HG03159 (cell line): Measurements from ENCODE around the gene PPP2R2B.

Experiments
- ATAC-seq: cut with Tn5 transposase; IDR thresholded peaks from one replicate; pipeline ENCODE4 v1.9.1; 2021; ENCODE audit warnings: mild to moderate bottlenecking, moderate library complexity; ENCODE audit not compliant: unreplicated experiment

The PPP2R2B gene

DNA sequence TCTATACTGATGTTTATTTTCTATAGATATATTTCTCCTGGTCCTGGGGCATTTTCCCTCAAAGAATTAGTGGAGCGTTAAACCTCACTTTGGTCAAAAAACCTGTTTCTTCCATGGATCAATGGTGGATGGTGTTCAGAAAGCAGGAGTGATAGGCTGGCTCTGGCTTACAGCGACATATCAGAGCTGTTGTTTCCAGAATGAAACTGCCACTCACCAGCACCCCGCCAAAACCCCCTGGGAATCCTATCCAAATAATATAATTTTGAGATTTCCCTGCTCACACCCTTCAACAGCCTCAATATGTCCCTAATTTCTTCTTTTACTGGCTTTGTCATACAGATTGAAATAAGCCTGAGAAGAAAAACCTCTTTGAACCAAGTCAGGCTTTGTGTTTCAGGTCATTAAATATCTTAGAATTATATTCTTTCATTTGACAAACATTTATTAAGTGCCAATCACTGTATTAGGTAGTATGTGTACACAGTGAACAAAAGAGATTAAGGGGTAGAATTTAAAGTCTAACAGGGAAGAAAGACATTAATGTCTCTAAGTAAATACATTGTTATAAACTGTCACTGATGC lies 218.1 kb downstream of the PPP2R2B start:
- ATAC-seq: no peak

DNA sequence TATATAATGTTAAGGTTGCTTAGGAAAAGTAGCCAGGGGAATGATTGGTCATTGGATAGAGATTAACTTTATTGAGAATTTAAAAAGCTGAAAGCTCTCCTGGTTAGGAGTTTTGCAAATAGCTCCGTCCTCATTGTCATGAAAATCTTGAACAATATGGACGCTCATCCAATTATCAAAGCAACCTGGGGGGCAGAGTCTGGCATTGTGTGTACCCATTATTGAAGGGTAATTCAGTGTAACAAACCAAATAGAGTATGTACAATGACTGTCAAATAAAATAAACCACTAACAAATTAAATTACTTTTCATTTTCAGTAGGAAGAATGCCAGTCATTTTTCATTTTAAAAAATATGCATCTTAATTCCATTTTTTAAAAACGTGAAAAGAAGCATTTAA lies 218.6 kb downstream of the PPP2R2B start:
- ATAC-seq: no peak

DNA sequence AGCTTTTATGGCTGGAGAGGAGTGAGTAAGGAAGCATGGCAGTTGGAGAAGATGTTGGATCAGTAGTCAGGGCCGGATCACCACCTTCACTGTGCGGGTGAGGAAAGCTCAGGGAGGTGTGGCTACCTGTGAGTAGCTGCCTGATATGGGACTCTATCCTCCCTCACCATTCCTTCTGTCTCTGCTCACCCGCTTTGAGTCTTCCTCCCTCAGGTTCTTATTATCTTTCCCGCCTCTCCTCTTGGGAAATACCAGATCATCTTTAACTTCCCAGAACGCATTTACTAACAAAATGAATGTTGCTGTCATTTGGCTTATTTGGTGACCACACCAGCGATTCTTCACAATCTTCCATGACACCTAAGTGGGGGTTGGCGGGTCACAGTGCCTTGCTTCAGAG lies 221.9 kb downstream of the PPP2R2B start:
- no peak for ATAC-seq

DNA sequence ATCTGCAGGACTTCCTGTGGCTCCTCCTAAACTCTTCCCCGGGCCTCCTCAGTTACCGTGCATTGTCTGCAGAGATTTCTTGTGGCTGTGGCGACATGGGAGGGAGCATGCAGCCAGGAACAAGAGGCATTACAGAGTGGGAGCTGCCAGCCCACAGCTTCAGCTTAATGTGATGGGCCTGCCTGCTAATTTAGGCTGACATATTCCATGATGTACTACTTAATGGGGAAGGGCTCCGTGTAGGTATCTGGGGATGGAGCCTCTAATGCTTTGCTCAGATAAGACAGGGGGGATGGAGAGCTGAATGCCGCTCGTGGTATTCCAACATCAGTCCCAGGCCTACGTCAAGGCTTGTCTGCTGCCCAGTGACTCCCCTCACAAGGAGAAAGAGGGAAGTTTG lies 225.0 kb downstream of the PPP2R2B start:
- ATAC-seq: no peak

DNA sequence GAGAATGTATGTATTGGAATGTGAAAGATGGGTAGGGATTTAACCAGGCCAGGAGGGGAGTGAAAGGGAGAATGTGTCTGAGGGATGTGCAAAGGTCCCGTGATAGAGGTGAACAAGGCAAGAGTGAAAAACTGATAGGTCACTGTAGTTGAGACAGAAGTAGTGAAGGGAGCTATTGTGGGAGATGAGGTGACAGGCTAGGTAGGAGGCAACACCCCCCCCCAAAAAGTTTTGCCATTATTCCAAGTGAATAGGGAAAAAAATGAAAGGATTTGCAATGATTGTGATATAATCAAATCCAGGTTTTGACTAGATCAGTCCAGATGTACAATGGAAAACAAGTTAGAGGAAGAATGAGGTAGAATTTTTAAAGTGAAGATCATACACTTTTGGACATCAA lies 226.0 kb downstream of the PPP2R2B start:
- no peak for ATAC-seq

DNA sequence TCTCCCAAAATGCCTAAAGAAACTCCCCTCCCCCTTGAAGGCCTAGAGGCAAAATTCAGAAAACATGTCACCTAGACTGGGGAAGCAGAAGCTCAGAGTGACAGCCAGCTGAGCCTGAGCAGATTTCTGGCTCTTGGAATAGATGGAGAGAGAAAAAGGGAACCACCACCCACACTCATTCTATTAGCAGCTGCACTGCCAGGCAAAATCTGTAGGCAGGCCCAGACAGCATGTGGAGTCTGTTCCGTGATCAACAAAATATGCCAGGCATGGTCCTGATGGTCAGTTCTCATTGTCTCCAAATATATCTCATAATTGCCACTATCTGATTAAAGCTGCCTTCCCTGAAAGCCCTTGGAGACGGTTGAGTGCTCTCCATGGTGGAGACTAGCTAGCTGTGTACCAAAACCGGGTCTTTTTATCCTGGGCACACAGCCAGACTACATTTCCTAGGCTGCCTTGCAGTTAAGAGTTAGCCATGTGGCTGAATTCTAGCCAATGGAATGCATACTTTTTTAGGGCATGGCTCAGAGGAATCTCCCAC lies 230.8 kb downstream of the PPP2R2B start:
- no peak for ATAC-seq

DNA sequence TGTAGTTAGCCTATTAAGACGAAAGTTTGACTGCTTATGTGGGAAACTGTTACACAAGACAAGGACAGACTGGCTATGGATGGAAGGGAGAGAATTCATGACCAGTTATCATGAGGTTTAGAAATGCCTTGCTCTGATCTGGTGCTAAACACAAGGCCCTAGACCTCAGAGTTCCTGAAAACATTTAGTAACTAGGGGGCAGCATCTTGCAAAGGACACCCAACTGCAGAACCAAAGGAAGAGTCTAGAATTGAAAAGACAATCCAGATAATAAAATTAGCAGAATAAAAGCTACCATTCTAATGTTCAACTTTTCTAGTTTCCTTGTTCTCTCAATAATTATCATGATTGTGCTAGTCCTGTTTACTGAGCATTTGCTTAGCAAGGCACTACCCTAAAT lies 232.1 kb downstream of the PPP2R2B start:
- no peak for ATAC-seq

DNA sequence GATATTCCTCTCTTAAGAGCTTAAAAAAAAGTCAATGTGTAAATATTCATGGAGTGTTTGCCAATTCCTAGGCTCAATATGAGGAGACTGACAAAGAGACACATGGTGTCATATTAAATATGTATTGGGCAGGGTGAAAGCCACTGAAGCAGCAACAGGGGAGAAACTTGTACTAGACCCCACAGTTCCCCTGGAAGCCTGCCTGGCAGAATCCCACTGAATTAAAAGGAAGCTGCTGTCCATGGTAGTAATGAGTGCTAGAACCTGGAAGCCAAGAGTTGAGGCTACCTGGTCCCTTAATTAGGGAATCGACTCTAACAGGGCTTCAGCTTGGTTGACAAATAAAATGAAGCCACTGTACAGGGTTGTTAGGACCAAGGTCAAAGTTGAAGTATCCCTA lies 233.2 kb downstream of the PPP2R2B start:
- no peak for ATAC-seq

DNA sequence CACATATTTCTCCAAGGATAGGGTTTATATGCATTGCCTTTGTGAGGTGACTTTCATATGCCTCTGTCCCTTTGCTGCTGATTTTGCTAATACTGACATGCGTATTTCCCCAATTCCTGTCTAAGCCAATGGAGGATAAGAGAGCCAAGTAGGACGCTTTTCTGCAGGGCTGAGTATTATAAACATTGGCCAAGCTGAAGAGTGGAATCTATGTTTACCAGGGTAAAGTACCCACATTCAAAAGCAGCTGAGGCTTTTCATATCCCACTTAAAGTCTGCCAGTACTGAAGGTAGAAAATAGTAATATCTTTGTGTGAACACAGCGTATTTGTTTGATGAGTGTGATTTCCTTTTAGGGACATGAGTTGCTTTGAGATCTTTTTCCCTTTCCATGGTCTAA lies 233.7 kb downstream of the PPP2R2B start:
- ATAC-seq: no peak

DNA sequence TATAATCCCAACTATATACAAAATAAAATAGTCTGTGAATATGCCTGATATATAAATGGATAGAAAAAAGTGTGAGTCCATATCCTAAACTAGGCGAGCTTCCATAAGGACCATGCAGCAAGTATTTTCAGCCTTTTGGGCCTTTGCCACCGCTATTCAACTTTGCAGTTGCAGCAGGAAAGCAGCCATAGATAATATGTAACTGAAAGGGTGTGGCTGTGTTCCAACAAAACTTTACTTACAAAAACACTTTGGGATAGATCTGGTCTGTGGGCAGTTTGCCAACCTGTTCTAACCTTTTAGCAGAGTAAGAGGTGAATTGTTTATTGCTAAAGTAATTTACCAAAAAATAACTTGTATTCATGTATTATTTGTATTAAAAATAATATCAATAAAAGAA lies 234.8 kb downstream of the PPP2R2B start:
- no peak for ATAC-seq

DNA sequence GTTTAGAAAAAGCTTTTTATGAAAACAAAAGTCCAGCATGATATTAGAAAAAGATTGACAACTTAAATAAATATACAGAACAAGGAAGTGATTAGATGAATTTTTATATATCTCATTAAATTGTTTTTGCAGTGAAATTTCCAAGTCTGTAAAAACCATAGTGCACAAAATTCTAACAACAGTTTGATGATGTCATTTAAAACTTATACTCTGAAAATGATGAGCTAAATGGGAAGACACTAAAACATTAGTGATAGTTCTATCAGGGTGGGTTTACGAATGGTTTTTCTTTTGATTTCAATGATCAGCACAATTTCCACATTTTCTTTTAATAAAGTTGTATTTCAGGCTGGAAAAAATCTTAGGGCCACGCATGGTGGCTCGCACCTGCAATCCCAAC lies 236.1 kb downstream of the PPP2R2B start:
- no peak for ATAC-seq

DNA sequence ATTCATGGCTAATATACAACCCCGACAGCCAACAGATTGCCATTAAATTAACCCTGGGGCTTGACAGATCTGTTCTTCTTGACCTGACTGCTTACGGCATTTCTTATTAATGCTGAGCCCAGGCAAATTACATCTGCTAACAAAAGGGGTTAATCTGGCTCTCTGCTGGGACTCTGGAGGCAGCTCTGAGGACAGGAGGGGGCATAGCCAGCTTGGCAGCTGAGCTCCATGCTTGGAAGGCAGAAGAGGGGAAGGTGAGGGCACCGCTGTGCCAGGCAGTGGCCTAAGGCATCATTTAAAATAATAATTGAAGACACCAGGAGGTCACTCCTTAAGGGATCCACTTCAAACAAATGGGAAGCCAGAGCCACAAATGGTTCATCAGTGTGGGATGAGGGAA lies 236.6 kb downstream of the PPP2R2B start:
- ATAC-seq: no peak

DNA sequence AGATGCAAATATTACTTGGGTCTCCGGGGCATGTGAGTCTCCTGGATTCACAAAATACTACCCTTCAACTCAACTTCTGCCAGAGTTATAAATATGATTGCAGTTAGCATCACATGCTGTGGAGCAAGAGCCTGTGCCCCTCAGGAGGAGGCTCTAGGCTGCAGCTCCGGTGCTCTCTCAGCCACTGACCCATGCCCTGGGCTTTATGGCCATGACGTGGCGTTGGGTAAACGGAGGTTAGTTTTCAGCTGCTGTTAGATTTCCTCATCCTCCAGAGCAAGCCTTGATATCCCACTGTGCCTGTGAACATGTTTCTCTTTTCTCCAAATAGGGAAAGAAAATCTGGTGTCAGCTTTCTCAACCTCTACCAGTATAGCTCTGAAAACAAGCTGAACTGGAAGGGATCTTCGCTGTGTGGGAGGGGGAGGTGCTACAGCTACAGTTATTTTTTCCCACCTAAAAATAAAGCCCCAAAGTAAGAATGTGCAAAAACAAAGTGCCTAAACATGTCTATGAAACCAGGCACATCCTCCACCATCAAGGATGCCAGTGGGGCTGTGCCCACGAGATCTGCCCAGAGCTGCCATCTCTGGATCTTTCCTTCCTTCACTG lies 238.2 kb downstream of the PPP2R2B start:
- no peak for ATAC-seq

DNA sequence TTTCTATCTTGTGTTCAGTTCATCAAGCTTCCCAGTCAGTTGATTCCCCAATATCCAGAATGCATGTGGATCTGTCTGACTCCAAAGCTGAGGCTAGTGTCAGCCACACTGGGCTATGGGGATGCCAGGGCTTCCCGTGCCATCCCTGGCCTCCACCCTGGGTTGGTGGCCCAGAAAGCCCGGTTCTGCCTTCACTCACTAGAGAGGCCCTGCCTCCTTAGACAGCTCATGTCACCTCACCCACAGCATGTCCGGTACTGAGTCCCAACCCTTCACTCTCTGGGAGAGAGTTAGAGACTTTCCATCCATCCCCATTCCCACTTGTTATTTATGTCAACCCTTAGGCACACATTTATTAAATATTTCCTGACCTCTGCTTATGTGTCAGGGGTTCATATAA lies 243.1 kb downstream of the PPP2R2B start:
- ATAC-seq: no peak

DNA sequence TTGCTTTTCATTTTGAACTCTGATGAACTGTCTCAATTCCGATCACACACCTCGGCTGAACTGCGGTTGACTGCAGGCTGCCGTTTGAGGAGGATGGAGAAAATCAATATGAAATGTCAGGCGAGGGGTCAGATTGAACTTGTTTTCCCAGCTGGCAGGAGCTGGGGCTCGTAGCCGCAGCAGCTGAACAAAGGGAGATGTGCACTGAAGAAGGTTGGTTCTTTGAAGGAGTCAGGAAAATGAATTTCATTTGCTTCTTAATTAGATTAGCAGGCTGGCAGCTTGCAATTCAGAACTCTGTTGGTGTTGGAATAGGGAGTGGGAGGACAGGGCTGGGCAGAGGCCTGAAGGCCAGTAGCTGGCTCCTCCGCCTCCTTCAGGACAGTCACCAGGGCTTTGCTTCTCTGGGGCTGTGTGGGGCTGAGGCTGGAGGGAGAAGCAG lies 245.2 kb downstream of the PPP2R2B start:
- no peak for ATAC-seq

DNA sequence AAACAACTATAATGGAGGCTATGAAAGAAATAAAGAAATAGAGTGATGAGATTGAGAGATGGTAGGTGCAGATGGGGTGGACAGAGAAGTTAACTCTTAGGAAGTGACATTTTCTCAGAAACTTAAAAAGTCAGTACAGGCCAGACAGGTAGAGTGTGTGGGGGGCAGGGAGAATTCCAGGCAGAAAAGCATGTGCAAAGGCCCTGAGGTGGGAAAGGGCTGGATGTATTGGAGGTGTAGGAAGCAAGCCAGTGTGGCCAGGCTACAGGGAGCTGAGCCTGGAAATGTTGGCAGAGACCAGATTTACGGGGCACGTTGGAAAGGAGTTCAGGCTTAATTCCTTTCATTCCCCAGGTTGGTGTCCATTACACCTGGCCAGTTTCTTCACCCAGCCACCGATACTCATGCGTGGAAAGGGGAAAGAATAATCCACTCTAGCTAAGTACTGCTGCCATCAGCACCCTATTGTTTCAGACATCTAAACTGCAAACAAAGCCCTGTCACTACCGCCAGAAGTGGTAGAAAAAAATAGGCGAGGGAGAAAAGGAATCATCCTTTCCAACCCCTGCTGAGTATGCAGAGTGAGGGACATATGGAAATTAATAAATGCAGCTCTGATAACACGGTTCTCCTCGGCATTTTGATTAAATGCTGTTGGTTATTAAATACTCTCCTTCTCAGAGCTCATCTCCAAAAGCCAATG lies 245.8 kb downstream of the PPP2R2B start:
- no peak for ATAC-seq

DNA sequence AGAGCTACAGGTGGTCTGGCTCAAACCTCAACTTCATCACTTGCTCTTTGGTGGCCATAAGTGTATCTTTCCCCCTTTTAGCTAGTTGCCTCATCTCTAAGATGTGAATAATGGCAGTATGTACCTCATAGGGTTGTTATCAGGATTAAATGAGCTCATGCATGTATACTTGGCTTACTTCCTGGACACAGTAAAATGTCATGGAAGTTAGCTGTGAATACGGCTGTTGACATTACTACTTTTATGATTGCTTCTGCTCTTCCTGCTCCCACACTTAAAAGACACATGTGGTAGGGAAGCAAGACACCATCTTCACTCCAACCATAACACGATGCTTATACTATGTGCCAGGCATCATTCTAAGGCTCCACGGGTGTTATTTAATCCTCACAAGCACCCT lies 248.1 kb downstream of the PPP2R2B start:
- no peak for ATAC-seq

DNA sequence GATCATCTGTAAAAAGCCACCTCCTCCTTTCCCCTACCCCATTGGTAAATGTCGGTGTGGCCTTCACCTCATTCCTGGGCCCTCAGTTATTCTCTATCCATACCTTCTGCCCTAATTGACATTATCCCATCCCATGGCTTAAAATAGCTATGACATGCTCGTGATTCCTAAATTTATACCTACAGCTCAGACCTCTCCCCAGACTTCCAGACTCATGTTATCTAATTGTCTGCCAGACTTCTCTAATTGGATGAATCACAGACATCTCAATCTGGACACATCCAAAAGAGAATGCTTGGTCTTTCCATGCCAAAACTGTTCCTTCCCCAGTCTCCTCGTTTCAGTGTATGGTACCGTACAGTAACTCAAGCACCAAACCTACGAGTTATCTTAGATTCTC lies 249.6 kb downstream of the PPP2R2B start:
- no peak for ATAC-seq

DNA sequence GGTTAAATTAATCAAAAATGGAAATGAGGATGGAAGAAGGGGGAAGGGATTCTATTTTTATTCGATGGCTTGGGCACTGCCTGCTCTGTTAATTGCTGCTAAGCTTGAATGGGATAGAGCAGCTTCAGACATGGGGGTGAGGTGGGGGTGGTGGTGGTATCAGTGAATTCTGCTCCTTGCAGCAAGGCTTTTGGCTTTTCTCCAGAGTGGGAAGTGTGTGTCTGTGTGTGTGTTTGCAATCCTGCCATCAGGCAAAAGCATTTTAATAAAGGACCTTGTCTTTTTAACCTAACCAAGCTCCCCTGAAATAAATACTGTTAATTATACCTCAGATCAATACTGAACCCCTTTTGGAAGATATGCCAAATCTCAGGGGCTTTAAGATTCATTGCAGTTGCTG lies 251.6 kb downstream of the PPP2R2B start:
- ATAC-seq: no peak

DNA sequence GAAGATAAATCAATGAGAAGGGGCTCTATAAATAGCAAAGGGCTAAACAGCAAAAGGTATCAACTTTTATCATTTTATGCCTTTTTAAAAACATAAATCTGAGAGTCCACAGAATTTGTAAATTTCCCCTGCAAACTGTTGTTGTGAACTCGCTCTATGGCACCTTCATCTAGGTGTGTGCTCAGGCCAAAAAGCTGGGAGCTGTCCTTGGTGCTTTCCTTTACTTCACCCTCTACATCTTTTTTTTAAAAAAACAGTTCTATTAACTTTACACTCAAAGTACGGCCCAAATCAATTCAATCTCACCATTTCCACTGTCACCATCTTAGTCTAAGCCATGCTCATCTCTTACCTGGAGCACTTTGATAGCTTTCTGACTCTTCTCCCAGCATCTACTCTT lies 254.4 kb downstream of the PPP2R2B start:
- ATAC-seq: no peak

DNA sequence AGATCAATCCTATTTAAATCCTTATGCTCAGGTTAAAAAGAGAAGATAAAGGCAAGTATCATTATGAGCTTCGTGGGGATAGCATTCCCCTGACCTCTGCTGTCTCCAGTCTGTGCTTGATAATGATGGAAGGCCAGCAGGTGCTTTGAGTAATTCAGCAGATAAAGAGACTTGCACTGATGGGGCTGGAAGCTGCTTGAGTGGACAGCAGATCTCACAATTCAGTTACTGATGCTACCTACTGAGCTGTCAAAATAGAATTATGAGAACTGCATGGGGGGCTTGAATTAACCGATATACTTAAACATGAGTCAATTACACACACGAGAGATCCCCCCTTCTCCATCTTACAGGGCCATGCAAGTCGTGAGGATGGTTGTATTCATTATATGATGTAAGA lies 254.9 kb downstream of the PPP2R2B start:
- ATAC-seq: no peak

DNA sequence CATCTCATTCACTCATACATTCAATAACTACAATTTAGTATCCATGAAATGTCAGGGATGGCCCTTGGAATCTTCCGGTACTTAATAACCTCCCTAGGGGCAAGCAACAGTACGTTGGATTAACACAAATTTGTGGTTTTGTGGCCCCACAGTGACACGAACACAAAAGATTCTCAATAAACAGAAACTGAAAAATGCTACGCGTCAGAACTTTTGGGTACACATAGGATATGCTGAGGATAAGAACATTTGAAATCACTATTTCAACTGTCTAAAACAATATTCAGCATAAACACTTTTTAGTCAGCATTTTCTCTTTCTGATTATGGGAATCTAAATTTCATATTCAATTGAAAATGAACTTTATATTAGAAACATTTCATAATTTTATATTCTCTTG lies 255.5 kb downstream of the PPP2R2B start:
- no peak for ATAC-seq
